ENCODE data around the gene KMT2A.
"Not testable (repeated sequence)": the region's sequence is repeated elsewhere in the genome, so short reads cannot be mapped to it uniquely, and the experiment has no call there.

The KMT2A gene

GRCh38 chr11:118481238-118481637 is 44.9 kb downstream of the KMT2A start:
- in situ Hi-C loops (cut with MboI; ENCODE audit: low sequenced_read_pairs), result not testable (repeated sequence)

- in situ Hi-C loops (cut with MboI; ENCODE audit: low sequenced_read_pairs), result no loop called here
Observed at GRCh38 chr11:118484405-118484804, 48.1 kb downstream of the KMT2A start.

GRCh38 chr11:118485273-118485672 is 49.0 kb downstream of the KMT2A start:
- in situ Hi-C loops (cut with MboI; ENCODE audit: low sequenced_read_pairs), result no loop called here

- in situ Hi-C loops (cut with MboI; ENCODE audit: low sequenced_read_pairs), result no loop called here
Observed at GRCh38 chr11:118488480-118489109, 52.3 kb downstream of the KMT2A start.

- in situ Hi-C loops (cut with MboI; ENCODE audit: low sequenced_read_pairs), result loop anchor here (10.0 kb wide), 2 partner anchors 96 to 296 kb away; no protein-coding TSS in a partner anchor
Observed at GRCh38 chr11:118491041-118491440, 54.7 kb downstream of the KMT2A start.

- in situ Hi-C loops (cut with MboI; ENCODE audit: low sequenced_read_pairs), result loop anchor here (10.0 kb wide), 2 partner anchors 103 to 303 kb away; no protein-coding TSS in a partner anchor
Observed at GRCh38 chr11:118497831-118498230, 61.5 kb downstream of the KMT2A start.

- in situ Hi-C loops (cut with MboI; ENCODE audit: low sequenced_read_pairs), result no loop called here
Observed at GRCh38 chr11:118503216-118503615, 66.9 kb downstream of the KMT2A start.

- in situ Hi-C loops (cut with MboI; ENCODE audit: low sequenced_read_pairs), result no loop called here
Observed at GRCh38 chr11:118511601-118512000, 75.3 kb downstream of the KMT2A start.

GRCh38 chr11:118514103-118514502 is 77.8 kb downstream of the KMT2A start:
- in situ Hi-C loops (cut with MboI; ENCODE audit: low sequenced_read_pairs), result no loop called here

- in situ Hi-C loops (cut with MboI; ENCODE audit: low sequenced_read_pairs), result no loop called here
Observed at GRCh38 chr11:118519549-118519948, 83.3 kb downstream of the KMT2A start.

- in situ Hi-C loops (cut with MboI; ENCODE audit: low sequenced_read_pairs), result no loop called here
Observed at GRCh38 chr11:118521892-118522311, 85.6 kb downstream of the KMT2A start.

- in situ Hi-C loops (cut with MboI; ENCODE audit: low sequenced_read_pairs), result no loop called here
Observed at GRCh38 chr11:118522571-118523072, 86.3 kb downstream of the KMT2A start.

GRCh38 chr11:118524356-118524755 is 88.1 kb downstream of the KMT2A start:
- in situ Hi-C loops (cut with MboI; ENCODE audit: low sequenced_read_pairs), result no loop called here

GRCh38 chr11:118524757-118525470 is 88.6 kb downstream of the KMT2A start:
- in situ Hi-C loops (cut with MboI; ENCODE audit: low sequenced_read_pairs), result no loop called here

GRCh38 chr11:118526688-118527087 is 90.4 kb downstream of the KMT2A start:
- in situ Hi-C loops (cut with MboI; ENCODE audit: low sequenced_read_pairs), result no loop called here

GRCh38 chr11:118527109-118527508 is 90.8 kb downstream of the KMT2A start, which contains the start of gene TTC36:
Gene TTC36 (plus strand): TSS chr11:118527474. CDS start chr11:118527495, 21 bp downstream.
- in situ Hi-C loops (cut with MboI; ENCODE audit: low sequenced_read_pairs), result no loop called here

- in situ Hi-C loops (cut with MboI; ENCODE audit: low sequenced_read_pairs), result no loop called here
Observed at GRCh38 chr11:118528511-118528910, 92.2 kb downstream of the KMT2A start.

- in situ Hi-C loops (cut with MboI; ENCODE audit: low sequenced_read_pairs), result no loop called here
Observed at GRCh38 chr11:118529584-118530175, 93.4 kb downstream of the KMT2A start.

GRCh38 chr11:118530180-118530682 is 93.9 kb downstream of the KMT2A start:
- in situ Hi-C loops (cut with MboI; ENCODE audit: low sequenced_read_pairs), result no loop called here

- in situ Hi-C loops (cut with MboI; ENCODE audit: low sequenced_read_pairs), result no loop called here
Observed at GRCh38 chr11:118530683-118531596, 94.6 kb downstream of the KMT2A start, which contains the start of gene TMEM25. Gene TMEM25 (plus strand): TSS chr11:118531192. CDS start chr11:118531802, 610 bp downstream.
